Muscle layer of colon (tissue), 2 donors: ENCODE measurements around the gene IRAK3.

Experiments
- H3K27ac ChIP-seq: one replicate; pipeline ENCODE4 v1.7.0; 2013; ENCODE audit warnings: low read depth, mild to moderate bottlenecking, low read length, moderate library complexity
- H3K27me3 ChIP-seq, 2 donors: one replicate each; pipeline ENCODE4 v1.7.0; 2013; ENCODE audit warnings: low read length in 2 of 2, mild to moderate bottlenecking in 2 of 2; ENCODE audit not compliant: insufficient read depth in 2 of 2, control insufficient read depth in 1 of 2
- H3K36me3 ChIP-seq: one replicate; pipeline ENCODE4 v1.7.0; 2013; ENCODE audit warnings: mild to moderate bottlenecking, low read length; ENCODE audit not compliant: insufficient read depth
- H3K4me1 ChIP-seq: one replicate; pipeline ENCODE4 v1.7.0; 2013; ENCODE audit warnings: mild to moderate bottlenecking, low read length; ENCODE audit not compliant: insufficient read depth
- H3K4me3 ChIP-seq, 2 donors: one replicate each; pipeline ENCODE4 v1.7.0; 2013; ENCODE audit warnings: low read length in 2 of 2, low read depth in 1 of 2, mild to moderate bottlenecking in 1 of 2, moderate library complexity in 1 of 2
- H3K9ac ChIP-seq: one replicate; pipeline ENCODE4 v1.7.0; 2013; ENCODE audit warnings: low read length
- H3K9me3 ChIP-seq: one replicate; pipeline ENCODE4 v1.7.0; 2013; ENCODE audit warnings: mild to moderate bottlenecking, low read length
- donor health status: abdominal sarcoma.
- donor health status: Adenocarcinoma of cecum.

IRAK3 gene

GRCh38 chr12:66156654-66157053, 32.4 kb upstream of the IRAK3 start:
- H3K4me1 ChIP-seq = peaks cover 15% of the 10 kb centered on the region
- no peak overlapping the region for H3K27ac ChIP-seq
- H3K4me3 ChIP-seq = no peak overlapping the region
- no peak overlapping the region for H3K9ac ChIP-seq
- no peaks in the 10 kb centered on the region for H3K9me3 ChIP-seq
- peaks cover 9% of the 10 kb centered on the region for H3K36me3 ChIP-seq
- no peaks in the 10 kb centered on the region for H3K27me3 ChIP-seq

GRCh38 chr12:66159123-66159522, 29.9 kb upstream of the IRAK3 start:
- Histone ChIP-seq H3K9me3 (no peaks in the 10 kb centered on the region), H3K4me1 (peaks cover 12% of the 10 kb centered on the region), H3K4me3 (no peak overlapping the region), H3K27ac (no peak overlapping the region), H3K36me3 (peaks cover 9% of the 10 kb centered on the region), H3K27me3 (no peaks in the 10 kb centered on the region), H3K9ac (no peak overlapping the region)

GRCh38 chr12:66160704-66161103, 28.3 kb upstream of the IRAK3 start:
- peaks cover 9% of the 10 kb centered on the region for H3K36me3 ChIP-seq
- H3K9me3 ChIP-seq = no peaks in the 10 kb centered on the region
- H3K4me3 ChIP-seq = no peak overlapping the region
- no peak overlapping the region for H3K27ac ChIP-seq
- no peaks in the 10 kb centered on the region for H3K27me3 ChIP-seq
- no peak overlapping the region for H3K9ac ChIP-seq
- no peaks in the 10 kb centered on the region for H3K4me1 ChIP-seq

GRCh38 chr12:66162701-66163100, 26.3 kb upstream of the IRAK3 start:
- Histone ChIP-seq H3K36me3 (peaks cover 9% of the 10 kb centered on the region), H3K9ac (no peak overlapping the region), H3K27ac (no peak overlapping the region), H3K9me3 (no peaks in the 10 kb centered on the region), H3K4me3 (no peak overlapping the region), H3K27me3 (no peaks in the 10 kb centered on the region), H3K4me1 (peaks cover 2% of the 10 kb centered on the region)

- H3K9ac ChIP-seq = no peak overlapping the region
- peaks cover 9% of the 10 kb centered on the region for H3K36me3 ChIP-seq
- H3K4me3 ChIP-seq = no peak overlapping the region
- H3K9me3 ChIP-seq = no peaks in the 10 kb centered on the region
- no peaks in the 10 kb centered on the region for H3K27me3 ChIP-seq
- peaks cover 8% of the 10 kb centered on the region for H3K4me1 ChIP-seq
- H3K27ac ChIP-seq = no peak overlapping the region
Observed at GRCh38 chr12:66163289-66163688, 25.7 kb upstream of the IRAK3 start.

GRCh38 chr12:66164349-66164821, 24.6 kb upstream of the IRAK3 start:
- no peak overlapping the region for H3K4me3 ChIP-seq

GRCh38 chr12:66165141-66165540, 23.9 kb upstream of the IRAK3 start:
- H3K36me3 ChIP-seq = no peaks in the 10 kb centered on the region
- H3K9ac ChIP-seq = no peak overlapping the region
- H3K4me3 ChIP-seq = no peak overlapping the region
- no peaks in the 10 kb centered on the region for H3K9me3 ChIP-seq
- H3K27ac ChIP-seq = no peak overlapping the region
- peaks cover 15% of the 10 kb centered on the region for H3K4me1 ChIP-seq
- H3K27me3 ChIP-seq = no peaks in the 10 kb centered on the region

More at GRCh38 chr12:66164349-66164821, 24.6 kb upstream of the IRAK3 start:
- H3K4me1 ChIP-seq = peaks cover 15% of the 10 kb centered on the region
- H3K9me3 ChIP-seq = no peaks in the 10 kb centered on the region
- H3K36me3 ChIP-seq = peaks cover under 1% of the 10 kb centered on the region
- no peak overlapping the region for H3K9ac ChIP-seq
- no peaks in the 10 kb centered on the region for H3K27me3 ChIP-seq
- no peak overlapping the region for H3K27ac ChIP-seq

- Histone ChIP-seq H3K4me3 (no peak overlapping the region), H3K9ac (no peak overlapping the region), H3K27me3 (no peaks in the 10 kb centered on the region), H3K9me3 (no peaks in the 10 kb centered on the region), H3K36me3 (no peaks in the 10 kb centered on the region), H3K4me1 (peaks cover 15% of the 10 kb centered on the region), H3K27ac (no peak overlapping the region)
Observed at GRCh38 chr12:66166561-66166960, 22.5 kb upstream of the IRAK3 start.

GRCh38 chr12:66168410-66168809, 20.6 kb upstream of the IRAK3 start:
- Histone ChIP-seq H3K4me3 (peak overlapping the region in 1 of 2 donors; percentile 90), H3K27ac (peak overlapping the region; percentile 93), H3K36me3 (no peaks in the 10 kb centered on the region), H3K9me3 (no peaks in the 10 kb centered on the region), H3K27me3 (no peaks in the 10 kb centered on the region), H3K4me1 (peaks cover 15% of the 10 kb centered on the region), H3K9ac (peak overlapping the region; percentile 95)

- Histone ChIP-seq H3K4me1 (peaks cover 15% of the 10 kb centered on the region), H3K4me3 (peak within 1 kb of the TSS; percentile 67 to 90), H3K36me3 (no peaks in the 10 kb centered on the region), H3K27ac (peak within 1 kb of the TSS; percentile 93), H3K27me3 (no peaks in the 10 kb centered on the region), H3K9ac (peak within 1 kb of the TSS; percentile 95), H3K9me3 (no peaks in the 10 kb centered on the region)
Observed at GRCh38 chr12:66169221-66170170, 19.5 kb upstream of the IRAK3 start, which contains the start of gene TMBIM4. Gene TMBIM4 (minus strand): TSS chr12:66169996. CDS start chr12:66169951, 45 bp downstream.

GRCh38 chr12:66170606-66171005, 18.4 kb upstream of the IRAK3 start:
- no peak overlapping the region for H3K9ac ChIP-seq
- peak overlapping the region; percentile 93 for H3K27ac ChIP-seq
- H3K4me3 ChIP-seq = no peak overlapping the region
- no peaks in the 10 kb centered on the region for H3K36me3 ChIP-seq
- no peaks in the 10 kb centered on the region for H3K9me3 ChIP-seq
- H3K27me3 ChIP-seq = no peaks in the 10 kb centered on the region
- H3K4me1 ChIP-seq = peaks cover 15% of the 10 kb centered on the region
